Common myeloid progenitor, CD34-positive (primary cell): ENCODE measurements around the gene AFF1.

Source experiments
- CTCF ChIA-PET: fragments of 350-600 bp; sonication (Branson Sonifier 250); formaldehyde crosslinking; loops from one replicate; lab custom pipeline; 2021; ENCODE audit warnings: antibody characterized with exemption; lab: Charles Lee
- POLR2A ChIA-PET: fragments of 350-600 bp; sonication (Branson Sonifier 250); formaldehyde crosslinking; loops from one replicate; lab custom pipeline; 2021; ENCODE audit warnings: antibody characterized with exemption; lab: Charles Lee
- DNase-seq, 3 donors: peaks; one replicate each; pipeline versions ENCODE4 v3.0.0 to v3.0.0-alpha.2; 2013
- H3K27ac ChIP-seq, 2 experiments: 1 replicate in 1 of 2; 2 replicates in 1 of 2; pipeline ENCODE4 v1.7.0; 2013; ENCODE audit warnings: inconsistent platforms in 2 of 2, low read length in 2 of 2, mild to moderate bottlenecking in 2 of 2, low read depth in 1 of 2, moderate library complexity in 1 of 2; ENCODE audit not compliant: severe bottlenecking in 2 of 2, insufficient read depth in 1 of 2, poor library complexity in 1 of 2
- H3K27me3 ChIP-seq, 5 experiments: replicated peaks in 2 of 5; 1 replicate in 3 of 5; 2 replicates in 2 of 5; pipeline versions ENCODE4 v1.6.1 to v1.7.0; 2013; ENCODE audit warnings: low read length in 4 of 5, mild to moderate bottlenecking in 2 of 5, moderate library complexity in 2 of 5, inconsistent platforms in 1 of 5; ENCODE audit not compliant: insufficient read depth in 5 of 5, control insufficient read depth in 4 of 5
- H3K36me3 ChIP-seq, 4 experiments: 1 replicate in 2 of 4; 2 replicates in 2 of 4; pipeline versions ENCODE4 v1.6.1 to v1.7.0; 2013; ENCODE audit warnings: low read length in 3 of 4, control low read depth in 1 of 4, mild to moderate bottlenecking in 1 of 4; ENCODE audit not compliant: control insufficient read depth in 4 of 4, insufficient read depth in 4 of 4
- H3K4me1 ChIP-seq, 4 experiments: 1 replicate in 3 of 4; 2 replicates in 1 of 4; pipeline versions ENCODE4 v1.6.1 to v1.7.1; 2013; ENCODE audit warnings: low read length in 3 of 4, mild to moderate bottlenecking in 3 of 4, control low read depth in 1 of 4, inconsistent platforms in 1 of 4, moderate library complexity in 1 of 4; ENCODE audit not compliant: control insufficient read depth in 4 of 4, insufficient read depth in 4 of 4; ENCODE audit errors: control extremely low read depth in 1 of 4
- H3K4me3 ChIP-seq, 7 experiments: 1 replicate in 4 of 7; 2 replicates in 3 of 7; pipeline versions ENCODE4 v1.5.1 to v1.7.0; 2013; ENCODE audit warnings: mild to moderate bottlenecking in 7 of 7, low read length in 6 of 7, moderate library complexity in 6 of 7, inconsistent platforms in 2 of 7, low read depth in 2 of 7, control low read depth in 1 of 7; ENCODE audit not compliant: insufficient read depth in 4 of 7, control insufficient read depth in 1 of 7; ENCODE audit errors: extremely low read depth in 1 of 7
- H3K9me3 ChIP-seq, 5 experiments: 1 replicate in 4 of 5; 2 replicates in 1 of 5; pipeline versions ENCODE4 v1.6.1 to v1.7.1; 2013; ENCODE audit warnings: low read length in 4 of 5, mild to moderate bottlenecking in 2 of 5, inconsistent platforms in 1 of 5, low read depth in 1 of 5, moderate library complexity in 1 of 5; ENCODE audit not compliant: control insufficient read depth in 4 of 5, insufficient read depth in 2 of 5; ENCODE audit errors: control extremely low read depth in 1 of 5
- WGBS: methylation state at CpG from one replicate; pipeline ENCODE4 v1.1.5; 2013; ENCODE audit not compliant: insufficient coverage; 5-methylcytosine and 5-hydroxymethylcytosine counted together

Gene AFF1

DNA sequence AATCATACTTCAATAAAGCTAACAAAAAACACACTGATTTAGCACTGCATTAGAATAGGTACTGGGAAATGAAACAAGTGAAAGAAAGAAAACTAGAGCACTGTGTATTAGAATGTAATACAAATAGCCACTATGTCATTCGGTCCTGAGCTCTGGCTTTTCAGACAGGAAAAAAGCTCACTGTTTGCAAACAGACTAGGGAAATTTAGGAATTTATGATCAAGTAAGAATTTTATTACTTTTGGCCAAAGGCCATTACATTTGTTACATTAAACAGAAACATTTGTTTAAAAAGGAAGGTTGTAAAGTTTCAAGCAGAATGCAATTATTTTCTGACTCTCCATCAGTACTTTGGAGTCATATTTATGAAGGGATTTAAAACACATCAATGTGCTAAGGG, 216.9 kb downstream of the AFF1 start:
- Histone ChIP-seq H3K9me3 (no peaks in the 10 kb centered on the region), H3K27ac (no peak overlapping the region), H3K27me3 (no peaks in the 10 kb centered on the region), H3K4me3 (no peak overlapping the region), H3K4me1 (no peaks in the 10 kb centered on the region), H3K36me3 (no peaks in the 10 kb centered on the region)
- WGBS: no CpG with 5 or more reads among the region's 1 CpG
- ChIA-PET POLR2A (no interaction called here), CTCF (interaction anchor here (0.8 to 4.4 kb wide), 14 partner anchors 12 to 570 kb away, joined by 3 to 34 read pairs (median 5); no protein-coding TSS in a partner anchor)
- no peak for DNase-seq

DNA sequence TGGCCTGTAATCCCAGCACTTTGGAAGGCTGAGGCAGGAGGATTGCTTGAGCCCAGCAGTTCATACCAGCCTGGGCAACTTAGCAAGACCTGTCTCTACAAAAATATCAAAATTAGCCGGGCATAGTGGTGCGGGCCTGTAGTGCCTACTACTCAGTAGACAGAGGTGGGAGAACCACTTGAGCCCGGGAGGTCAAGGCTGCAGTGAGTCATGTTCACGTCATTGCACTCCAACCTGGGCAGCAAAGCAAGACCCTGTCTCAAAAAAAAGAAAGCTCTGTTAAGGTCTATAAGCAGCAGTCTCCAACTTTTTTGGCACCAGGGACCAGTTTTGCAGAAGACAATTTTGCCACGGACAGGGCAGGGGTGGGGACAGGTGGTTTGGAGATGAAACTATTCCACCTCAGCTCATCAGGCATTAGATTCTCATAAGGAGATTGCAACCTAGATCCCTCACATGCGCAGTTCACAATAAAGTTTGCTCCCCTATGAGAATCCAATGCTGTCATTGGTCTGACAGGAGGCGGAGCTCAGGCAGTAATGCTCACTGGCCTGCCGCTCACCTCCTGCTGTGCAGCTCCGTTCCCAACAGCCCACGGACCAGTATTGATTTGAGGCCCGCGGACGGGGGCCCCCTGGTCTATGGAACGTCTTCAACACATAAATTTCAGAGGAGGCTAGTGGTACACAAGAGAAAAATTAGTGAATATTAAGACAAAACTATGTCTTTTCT, 217.7 kb downstream of the AFF1 start:
- 96% methylated on average over 8 of the region's 14 CpGs for WGBS
- Histone ChIP-seq H3K36me3 (no peaks in the 10 kb centered on the region), H3K27ac (no peak overlapping the region), H3K4me1 (no peaks in the 10 kb centered on the region), H3K27me3 (no peaks in the 10 kb centered on the region), H3K4me3 (no peak overlapping the region), H3K9me3 (no peaks in the 10 kb centered on the region)
- ChIA-PET POLR2A (interaction anchor here (0.7 kb wide), 1 partner anchor 230 kb away, joined by 4 read pairs; no protein-coding TSS in a partner anchor), CTCF (interaction anchor here (0.8 to 4.4 kb wide), 6 partner anchors 13 to 315 kb away, joined by 3 to 34 read pairs (median 6); no protein-coding TSS in a partner anchor)
- no peak for DNase-seq

DNA sequence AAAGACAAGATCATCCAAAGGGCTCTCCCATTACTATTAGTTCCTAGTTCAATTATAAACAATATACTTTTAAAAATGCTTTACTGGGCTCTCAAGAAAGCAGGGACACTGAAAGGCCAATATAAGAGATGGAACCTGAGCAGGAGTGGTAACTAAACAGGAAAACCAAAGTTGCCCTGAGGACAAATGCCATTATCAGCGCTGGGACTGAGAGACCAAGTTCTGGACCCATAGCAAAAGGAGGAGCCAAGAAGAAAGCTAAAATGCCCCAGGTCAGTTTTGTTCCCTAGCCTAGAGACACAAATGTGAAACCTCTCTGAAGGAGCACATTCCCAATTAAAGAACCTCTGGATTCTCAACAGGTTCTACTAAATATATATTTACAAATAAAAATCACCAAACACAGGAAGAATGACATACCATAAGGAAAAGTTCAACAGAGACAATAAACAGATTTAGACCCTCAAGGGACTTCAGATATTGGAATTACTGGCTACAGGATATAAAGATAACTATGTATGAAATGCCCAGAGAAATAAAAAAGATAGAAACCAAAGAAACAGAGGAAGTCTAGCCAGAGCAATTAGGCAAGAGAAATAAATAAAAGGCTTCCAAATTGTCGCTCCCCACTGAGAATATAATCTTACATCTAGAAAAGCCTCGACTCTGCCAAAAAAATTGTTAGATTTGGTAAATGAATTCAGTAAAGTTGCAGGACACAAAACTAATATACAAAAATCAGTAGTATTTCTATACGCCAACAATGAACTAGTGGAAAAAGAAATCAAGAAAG, 218.5 kb downstream of the AFF1 start:
- no peaks in the 10 kb centered on the region for H3K36me3 ChIP-seq
- DNase-seq: no peak
- no peak overlapping the region for H3K4me3 ChIP-seq
- H3K27me3 ChIP-seq: no peaks in the 10 kb centered on the region
- ChIA-PET POLR2A (interaction anchor here (0.7 kb wide), 1 partner anchor 231 kb away, joined by 4 read pairs; no protein-coding TSS in a partner anchor), CTCF (interaction anchor here (0.8 to 4.4 kb wide), 2 partner anchors 78 to 86 kb away, joined by 3 to 34 read pairs; no protein-coding TSS in a partner anchor)
- H3K27ac ChIP-seq: no peak overlapping the region
- H3K9me3 ChIP-seq: no peaks in the 10 kb centered on the region
- WGBS: 71% methylated on average over 1 of the region's 4 CpGs
- H3K4me1 ChIP-seq: no peaks in the 10 kb centered on the region

DNA sequence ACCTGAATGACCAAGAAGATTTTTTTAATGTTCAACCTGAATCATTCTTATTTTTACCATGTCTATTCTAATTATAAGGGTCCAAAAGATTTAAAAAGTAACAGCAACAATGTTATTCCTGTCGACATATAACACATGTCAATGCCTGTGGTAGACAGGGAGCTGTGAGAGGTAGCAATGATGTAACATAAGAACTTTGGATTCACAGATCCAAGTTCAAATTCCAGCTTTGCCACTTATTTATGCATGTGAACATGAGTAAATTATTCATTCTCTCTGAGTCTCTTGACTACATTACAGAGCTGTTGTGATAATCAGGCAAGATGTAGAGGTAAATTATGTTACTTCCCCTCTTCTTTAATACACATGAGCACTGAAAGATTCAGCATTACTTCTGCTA, 231.1 kb downstream of the AFF1 start:
- CTCF ChIA-PET: interaction anchor here (1.6 kb wide), 1 partner anchor 14 kb away, joined by 4 read pairs; no protein-coding TSS in a partner anchor
- no peak overlapping the region for H3K27ac ChIP-seq
- no peak for DNase-seq
- WGBS: no CpG with 5 or more reads among the region's 1 CpG
- H3K4me1 ChIP-seq: no peaks in the 10 kb centered on the region
- H3K36me3 ChIP-seq: peaks cover 0 to 32% (median 15%) of the 10 kb centered on the region in 4 experiments
- H3K9me3 ChIP-seq: no peaks in the 10 kb centered on the region
- no peaks in the 10 kb centered on the region for H3K27me3 ChIP-seq
- POLR2A ChIA-PET: no interaction called here
- H3K4me3 ChIP-seq: no peak overlapping the region

DNA sequence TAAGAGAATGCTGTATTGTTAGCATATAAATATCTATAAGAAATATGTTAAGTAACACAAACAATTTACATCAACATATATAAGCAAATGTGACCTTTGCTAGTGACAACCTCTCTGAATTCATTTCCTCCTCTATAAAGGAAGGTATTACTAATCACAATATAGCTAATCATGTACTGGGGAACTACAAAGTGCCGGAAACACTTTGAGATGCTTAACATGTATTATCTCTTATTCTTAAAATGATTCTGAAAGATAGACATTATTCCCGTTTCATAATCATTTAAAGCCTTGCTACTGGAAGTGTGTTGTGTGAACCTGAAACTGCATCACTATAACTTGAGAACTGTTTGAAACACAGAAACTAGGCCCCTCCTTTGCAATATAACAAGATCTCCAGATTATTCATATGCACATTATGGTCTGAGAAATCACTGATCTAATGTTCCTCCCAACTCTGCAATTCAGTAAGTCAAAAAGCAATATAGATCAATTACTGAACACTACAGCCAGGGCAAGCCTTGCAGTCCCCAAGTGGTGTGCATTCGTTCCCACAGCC, 231.6 kb downstream of the AFF1 start:
- 90% methylated on average over 2 of the region's 3 CpGs for WGBS
- no peaks in the 10 kb centered on the region for H3K27me3 ChIP-seq
- DNase-seq: no peak
- CTCF ChIA-PET: interaction anchor here (1.6 kb wide), 1 partner anchor 15 kb away, joined by 4 read pairs; no protein-coding TSS in a partner anchor
- no peaks in the 10 kb centered on the region for H3K9me3 ChIP-seq
- no peaks in the 10 kb centered on the region for H3K4me1 ChIP-seq
- peaks cover 0 to 32% (median 16%) of the 10 kb centered on the region in 4 experiments for H3K36me3 ChIP-seq
- no peak overlapping the region for H3K27ac ChIP-seq
- H3K4me3 ChIP-seq: no peak overlapping the region
- POLR2A ChIA-PET: no interaction called here

DNA sequence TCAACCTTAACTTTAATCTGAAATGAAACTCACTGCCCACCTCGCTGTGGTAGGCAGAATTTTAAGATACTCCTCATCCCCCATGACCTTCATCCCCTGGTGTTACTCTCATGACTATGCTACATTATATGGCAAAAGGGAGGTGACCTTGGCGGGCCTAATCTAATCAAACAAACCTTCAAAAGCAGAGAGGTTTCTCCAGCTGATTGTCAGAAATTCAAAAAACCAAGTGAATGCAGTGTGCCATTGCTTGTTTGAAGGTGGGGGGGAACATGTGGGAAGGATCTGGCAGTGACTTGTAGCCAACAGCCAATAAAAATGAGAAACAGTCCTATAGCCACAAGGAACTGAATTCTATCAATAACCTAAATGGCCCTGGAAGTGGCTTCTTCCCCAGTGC, 237.1 kb downstream of the AFF1 start:
- POLR2A ChIA-PET: no interaction called here
- Histone ChIP-seq H3K27me3 (no peaks in the 10 kb centered on the region), H3K4me1 (no peaks in the 10 kb centered on the region), H3K4me3 (no peak overlapping the region), H3K27ac (no peak overlapping the region), H3K36me3 (peaks cover 3 to 21% (median 15%) of the 10 kb centered on the region in 4 experiments), H3K9me3 (no peaks in the 10 kb centered on the region)
- no peak for DNase-seq
- WGBS: no CpG with 5 or more reads among the region's 2 CpGs
- CTCF ChIA-PET: interaction anchor here (1.3 kb wide), 1 partner anchor 11 kb away, joined by 3 read pairs; no protein-coding TSS in a partner anchor
